ENCODE data around the gene UBXN4.
A peak's percentile ranks its signal among the peaks of the same experiment; 100 is the strongest.
"Not testable (repeated sequence)": the region's sequence is repeated elsewhere in the genome, so short reads cannot be mapped to it uniquely, and the experiment has no call there.

The UBXN4 gene

DNA sequence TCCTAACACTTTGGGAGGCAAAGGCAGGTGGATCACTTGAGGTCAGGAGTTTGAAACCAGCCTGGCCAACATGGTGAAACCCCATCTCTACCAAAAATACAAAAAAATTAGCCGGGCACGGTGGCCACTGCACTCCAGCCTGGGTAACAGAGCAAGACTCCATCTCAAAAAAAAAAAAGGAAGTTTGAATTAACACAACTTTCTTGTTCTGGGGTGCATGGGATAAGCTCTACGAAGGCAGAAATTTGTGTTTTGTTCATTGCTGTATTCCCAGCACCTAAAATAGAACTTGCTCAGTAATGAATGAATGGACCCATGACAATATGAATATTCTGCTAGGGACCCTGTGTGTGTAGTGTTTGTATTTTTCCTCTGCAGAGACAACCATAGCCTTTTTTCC is 66.2 kb downstream of the UBXN4 start:
- H3K27me3 Mint-ChIP-seq; DNase-seq; H3K27ac Mint-ChIP-seq; H3K4me3 Mint-ChIP-seq; H3K4me1 Mint-ChIP-seq (ENCODE audit: low read depth); H3K9me3 Mint-ChIP-seq; H3K36me3 Mint-ChIP-seq (ENCODE audit: low read depth): not testable (repeated sequence)

DNA sequence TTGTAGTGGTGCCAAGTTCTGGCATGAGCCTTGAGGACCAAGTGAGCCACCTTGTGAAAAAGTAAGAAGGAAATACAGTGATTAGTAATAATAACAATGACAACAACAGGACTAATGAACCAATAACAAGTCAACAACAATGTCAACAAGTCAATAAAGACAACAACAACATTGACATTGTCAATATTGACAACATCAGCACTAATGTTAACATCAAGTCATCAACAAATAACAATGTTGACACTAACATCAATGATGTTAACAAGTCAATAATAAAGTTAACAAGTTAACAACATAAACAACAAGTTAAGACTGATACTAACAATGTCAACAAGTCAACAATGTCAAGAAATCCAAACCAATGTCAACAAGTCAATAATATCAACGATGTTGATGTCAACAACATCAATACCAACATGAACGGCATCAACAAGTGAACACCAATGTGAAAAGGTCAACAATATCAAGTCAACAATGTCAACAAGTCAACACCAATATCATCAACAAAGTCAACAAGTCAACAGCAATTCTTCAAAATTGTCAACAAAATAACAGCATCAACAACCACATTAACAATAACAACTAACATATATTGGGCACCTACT is 71.4 kb downstream of the UBXN4 start:
- no peak overlapping the region for H3K4me3 Mint-ChIP-seq
- peaks cover 3% of the 10 kb centered on the region for H3K9me3 Mint-ChIP-seq
- no peaks in the 10 kb centered on the region for H3K27me3 Mint-ChIP-seq
- no peak overlapping the region for H3K27ac Mint-ChIP-seq
- DNase-seq = no peak
- H3K36me3 Mint-ChIP-seq (ENCODE audit: low read depth) = no peaks in the 10 kb centered on the region
- H3K4me1 Mint-ChIP-seq (ENCODE audit: low read depth) = peaks cover 23% of the 10 kb centered on the region

GRCh38 chr2:135815269-135815668 is 73.6 kb downstream of the UBXN4 start:
- Mint-ChIP-seq H3K4me3 (peak overlapping the region; percentile 13), H3K27me3 (no peaks in the 10 kb centered on the region), H3K27ac (peak overlapping the region; percentile 82), H3K4me1 (ENCODE audit: low read depth) (peaks cover 43% of the 10 kb centered on the region), H3K9me3 (peaks cover 3% of the 10 kb centered on the region), H3K36me3 (ENCODE audit: low read depth) (no peaks in the 10 kb centered on the region)
- DNase-seq = no peak

DNA sequence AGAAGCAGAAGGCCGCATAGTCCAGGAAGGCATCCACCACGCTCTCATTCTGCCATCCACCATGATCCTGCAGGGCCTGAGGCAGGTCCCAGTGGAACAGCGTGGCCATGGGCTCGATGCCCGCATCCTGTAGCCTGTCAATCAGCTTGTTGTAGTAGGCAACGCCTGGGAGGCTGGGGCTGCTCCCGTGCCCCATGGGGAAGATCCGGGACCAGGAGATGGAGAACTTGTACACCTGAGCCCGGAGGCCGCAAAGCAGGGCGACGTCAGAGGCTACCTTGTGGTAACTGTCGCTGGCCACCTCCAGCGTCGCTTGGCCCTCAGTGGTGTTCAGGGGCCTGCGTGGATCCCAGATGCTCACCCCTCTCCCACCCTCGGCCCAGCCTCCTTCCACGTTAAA is 75.8 kb downstream of the UBXN4 start:
- DNase-seq = peak; percentile 16
- Mint-ChIP-seq H3K4me3 (no peak overlapping the region), H3K9me3 (peaks cover 7% of the 10 kb centered on the region), H3K27ac (no peak overlapping the region), H3K36me3 (ENCODE audit: low read depth) (peaks cover 9% of the 10 kb centered on the region), H3K27me3 (no peaks in the 10 kb centered on the region), H3K4me1 (ENCODE audit: low read depth) (peaks cover 60% of the 10 kb centered on the region)

DNA sequence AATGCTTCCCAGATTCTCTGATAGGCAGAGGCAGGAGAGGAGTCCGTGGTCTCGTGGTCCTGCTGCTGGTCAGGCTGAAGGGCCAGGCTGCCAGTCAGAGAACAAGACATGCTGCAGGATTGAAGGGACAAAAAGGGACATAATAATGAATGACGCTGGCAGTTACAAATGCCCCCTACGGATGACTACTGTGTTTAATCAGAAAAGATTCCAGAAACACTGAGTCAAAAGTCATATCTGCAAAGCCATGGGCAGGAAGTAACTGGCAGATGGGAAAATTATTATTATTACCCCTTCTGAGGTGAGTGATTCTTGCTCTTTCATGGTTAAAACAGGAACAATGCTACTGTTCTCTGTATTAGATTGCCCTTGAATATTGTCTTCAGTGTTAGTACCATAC is 76.3 kb downstream of the UBXN4 start:
- Mint-ChIP-seq H3K4me1 (ENCODE audit: low read depth) (peaks cover 60% of the 10 kb centered on the region), H3K36me3 (ENCODE audit: low read depth) (peaks cover 14% of the 10 kb centered on the region), H3K27ac (no peak overlapping the region), H3K27me3 (no peaks in the 10 kb centered on the region), H3K9me3 (peaks cover 11% of the 10 kb centered on the region), H3K4me3 (no peak overlapping the region)
- DNase-seq = no peak

DNA sequence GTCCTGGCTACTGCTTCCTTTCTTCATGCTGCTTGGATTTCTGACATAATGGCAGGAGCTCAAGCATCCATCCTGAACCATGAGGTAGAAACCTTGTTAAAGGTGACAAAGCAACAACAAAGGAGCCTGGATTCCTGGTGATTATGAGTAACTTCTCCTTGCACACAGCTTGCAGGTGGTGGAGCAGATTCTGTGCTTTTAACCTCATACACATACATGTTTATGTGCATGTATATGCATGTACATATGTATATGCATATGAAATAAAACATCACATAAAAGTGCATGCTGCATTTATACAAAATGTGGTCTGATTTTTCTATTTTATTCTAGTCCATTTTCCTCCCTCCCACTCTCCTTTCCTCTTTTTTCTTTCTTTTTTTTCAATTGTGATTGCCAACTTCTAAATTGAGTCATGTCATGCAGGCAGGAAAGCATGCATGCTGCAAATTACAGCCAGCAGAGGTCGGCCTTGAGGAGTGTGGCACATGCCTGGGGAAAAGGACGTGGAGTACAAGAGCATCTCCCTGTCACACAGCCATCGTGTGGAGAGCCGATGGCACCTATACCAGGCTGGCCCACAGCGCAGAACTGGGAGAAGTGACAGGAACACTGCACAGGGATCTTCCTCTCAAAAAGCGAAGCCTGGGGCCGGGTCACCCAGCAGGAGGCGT is 77.4 kb downstream of the UBXN4 start:
- Mint-ChIP-seq H3K36me3 (ENCODE audit: low read depth) (peaks cover 23% of the 10 kb centered on the region), H3K4me1 (ENCODE audit: low read depth) (peaks cover 68% of the 10 kb centered on the region), H3K4me3 (no peak overlapping the region), H3K27ac (peak overlapping the region; percentile 80), H3K27me3 (no peaks in the 10 kb centered on the region), H3K9me3 (peaks cover 13% of the 10 kb centered on the region)
- peak; percentile 64 for DNase-seq

DNA sequence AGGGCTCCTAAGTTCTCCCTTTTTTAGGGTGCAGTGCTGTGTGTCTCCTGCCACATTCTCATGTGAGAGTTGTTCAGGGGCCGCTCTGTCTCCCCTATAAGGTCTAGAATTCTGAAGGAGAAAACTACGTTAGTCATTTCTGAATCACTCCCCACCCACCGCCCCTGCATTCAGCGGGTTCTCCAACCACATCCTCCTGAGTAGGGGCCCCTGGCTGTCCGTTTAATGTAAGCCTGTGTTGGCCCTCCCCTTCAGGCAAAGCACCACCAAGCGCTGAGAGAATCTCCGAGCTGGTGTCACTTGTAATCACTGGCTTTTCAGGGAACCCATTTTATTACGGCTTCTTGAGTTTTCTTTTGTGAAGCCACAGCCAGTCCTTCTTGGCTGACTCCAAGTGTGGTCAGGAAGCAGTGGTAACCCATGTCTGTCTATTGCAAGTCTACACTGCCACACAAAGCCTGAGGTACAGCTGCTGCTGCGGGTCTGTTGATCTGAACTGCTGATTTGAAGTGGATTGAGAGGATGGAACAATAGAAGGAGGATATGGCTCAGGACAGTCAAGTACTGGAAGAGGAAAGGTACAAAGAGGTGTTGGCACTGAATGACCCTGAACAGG is 78.5 kb downstream of the UBXN4 start:
- Mint-ChIP-seq H3K4me3 (peak overlapping the region; percentile 72), H3K27me3 (no peaks in the 10 kb centered on the region), H3K36me3 (ENCODE audit: low read depth) (peaks cover 23% of the 10 kb centered on the region), H3K27ac (peak overlapping the region; percentile 80), H3K4me1 (ENCODE audit: low read depth) (peaks cover 64% of the 10 kb centered on the region), H3K9me3 (peaks cover 13% of the 10 kb centered on the region)
- DNase-seq = peak; percentile 84

GRCh38 chr2:135821190-135821589 is 79.5 kb downstream of the UBXN4 start:
- Mint-ChIP-seq H3K27me3 (no peaks in the 10 kb centered on the region), H3K4me3 (peak overlapping the region; percentile 72), H3K9me3 (peaks cover 13% of the 10 kb centered on the region), H3K27ac (peak overlapping the region; percentile 56), H3K4me1 (ENCODE audit: low read depth) (peaks cover 58% of the 10 kb centered on the region), H3K36me3 (ENCODE audit: low read depth) (peaks cover 23% of the 10 kb centered on the region)
- no peak for DNase-seq

GRCh38 chr2:135822855-135823254 is 81.2 kb downstream of the UBXN4 start:
- Mint-ChIP-seq H3K27ac (no peak overlapping the region), H3K4me3 (no peak overlapping the region), H3K9me3 (peaks cover 13% of the 10 kb centered on the region), H3K36me3 (ENCODE audit: low read depth) (peaks cover 23% of the 10 kb centered on the region), H3K27me3 (no peaks in the 10 kb centered on the region), H3K4me1 (ENCODE audit: low read depth) (peaks cover 54% of the 10 kb centered on the region)
- DNase-seq = no peak

DNA sequence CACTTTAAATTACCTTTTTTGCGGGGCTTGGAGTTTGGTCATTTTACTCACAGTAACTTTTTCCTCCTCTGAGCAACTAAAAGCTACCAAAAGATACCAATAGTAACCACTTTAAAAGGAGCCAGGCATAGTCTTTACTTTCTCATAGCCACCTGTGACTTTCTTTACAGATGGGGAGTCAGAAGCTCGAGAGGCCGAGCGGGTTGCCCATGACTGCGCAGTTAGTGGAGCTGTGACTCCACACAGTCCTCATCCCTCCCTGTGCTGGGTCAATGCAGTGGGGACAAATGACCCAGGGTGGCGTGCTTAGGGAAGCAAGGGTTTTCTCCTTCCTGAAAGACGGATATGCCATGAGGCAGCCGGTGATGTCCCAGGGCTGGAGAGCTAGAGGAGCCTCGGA is 83.5 kb downstream of the UBXN4 start:
- Mint-ChIP-seq H3K36me3 (ENCODE audit: low read depth) (peaks cover 23% of the 10 kb centered on the region), H3K4me3 (no peak overlapping the region), H3K27ac (no peak overlapping the region), H3K4me1 (ENCODE audit: low read depth) (peaks cover 34% of the 10 kb centered on the region), H3K9me3 (peaks cover 13% of the 10 kb centered on the region), H3K27me3 (no peaks in the 10 kb centered on the region)
- DNase-seq = no peak

- no peak for DNase-seq
- peaks cover 23% of the 10 kb centered on the region for H3K36me3 Mint-ChIP-seq (ENCODE audit: low read depth)
- no peak overlapping the region for H3K4me3 Mint-ChIP-seq
- peaks cover 29% of the 10 kb centered on the region for H3K4me1 Mint-ChIP-seq (ENCODE audit: low read depth)
- no peaks in the 10 kb centered on the region for H3K27me3 Mint-ChIP-seq
- no peak overlapping the region for H3K27ac Mint-ChIP-seq
- H3K9me3 Mint-ChIP-seq = peaks cover 13% of the 10 kb centered on the region
Measured at GRCh38 chr2:135825550-135826176, 84.0 kb downstream of the UBXN4 start.

DNA sequence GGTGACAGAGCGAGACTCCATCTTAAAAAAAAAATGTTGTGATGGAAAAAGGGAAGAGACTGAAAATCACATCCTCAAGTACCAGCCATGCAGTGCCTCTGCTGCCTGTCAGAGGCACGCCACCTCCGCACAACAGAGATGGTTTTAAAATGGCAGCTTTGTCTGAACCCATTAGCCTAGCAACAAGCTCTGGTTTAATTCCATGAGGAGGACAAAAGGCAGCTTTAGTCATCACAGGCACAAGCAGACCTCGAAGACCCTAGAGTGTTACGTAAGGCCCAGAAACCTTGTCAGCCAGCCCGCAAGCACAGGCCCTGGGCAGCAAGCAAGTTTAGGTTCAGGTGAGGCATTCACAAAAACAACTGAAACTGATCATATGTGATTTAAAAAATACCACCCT is 84.9 kb downstream of the UBXN4 start:
- Mint-ChIP-seq H3K27ac (no peak overlapping the region), H3K4me1 (ENCODE audit: low read depth) (peaks cover 21% of the 10 kb centered on the region), H3K4me3 (no peak overlapping the region), H3K27me3 (no peaks in the 10 kb centered on the region), H3K9me3 (peaks cover 13% of the 10 kb centered on the region), H3K36me3 (ENCODE audit: low read depth) (peaks cover 22% of the 10 kb centered on the region)
- DNase-seq = no peak

- no peaks in the 10 kb centered on the region for H3K36me3 Mint-ChIP-seq (ENCODE audit: low read depth)
- no peak for DNase-seq
- no peak overlapping the region for H3K27ac Mint-ChIP-seq
- H3K4me1 Mint-ChIP-seq (ENCODE audit: low read depth) = peaks cover 7% of the 10 kb centered on the region
- H3K27me3 Mint-ChIP-seq = no peaks in the 10 kb centered on the region
- H3K9me3 Mint-ChIP-seq = no peaks in the 10 kb centered on the region
- no peak overlapping the region for H3K4me3 Mint-ChIP-seq
Measured at GRCh38 chr2:135829378-135830135, 87.9 kb downstream of the UBXN4 start.

DNA sequence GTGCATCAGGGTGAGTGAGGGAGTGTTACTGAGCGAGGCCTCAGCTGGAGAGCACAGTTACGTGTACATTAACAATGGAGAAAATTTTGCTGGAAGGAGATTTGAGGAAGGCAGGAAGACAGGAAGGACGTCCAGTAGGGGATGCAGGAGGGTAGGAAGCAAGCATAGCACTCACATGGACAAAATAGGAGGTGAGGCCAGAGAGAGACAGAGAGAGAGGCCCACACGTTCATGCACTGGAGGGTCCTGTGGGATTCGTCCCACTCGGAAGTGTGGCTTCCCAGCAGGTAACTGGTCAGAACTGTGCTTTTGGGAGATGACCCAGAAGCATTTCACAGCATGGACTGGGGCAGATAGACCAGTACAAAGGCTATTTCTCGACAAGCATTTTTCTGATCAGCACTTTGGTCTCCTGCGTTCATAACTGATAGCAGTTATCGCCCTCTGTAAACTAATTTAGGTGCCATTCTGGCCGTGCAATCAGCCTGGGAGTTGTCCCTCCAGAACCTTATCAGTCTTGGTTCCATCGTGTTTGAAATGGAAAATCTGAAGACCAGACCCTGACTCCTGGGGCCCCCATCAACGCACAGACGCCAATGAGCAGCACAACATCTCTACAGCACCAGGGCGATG is 89.6 kb downstream of the UBXN4 start:
- no peak for DNase-seq
- H3K27ac Mint-ChIP-seq = no peak overlapping the region
- peaks cover 3% of the 10 kb centered on the region for H3K4me1 Mint-ChIP-seq (ENCODE audit: low read depth)
- H3K9me3 Mint-ChIP-seq = no peaks in the 10 kb centered on the region
- peaks cover 2% of the 10 kb centered on the region for H3K36me3 Mint-ChIP-seq (ENCODE audit: low read depth)
- H3K27me3 Mint-ChIP-seq = no peaks in the 10 kb centered on the region
- no peak overlapping the region for H3K4me3 Mint-ChIP-seq

Measured in activated T-cell treated with anti-CD3 and anti-CD28 coated beads, Interleukin-2, amount 50 U/mL, for 24 hours (primary cell).